ENCODE data around the gene MZT1.
"Not testable (repeated sequence)": the region's sequence is repeated elsewhere in the genome, so short reads cannot be mapped to it uniquely, and the experiment has no call there.

MZT1 gene

GRCh38 chr13:72727417-72728289 is at the start of gene MZT1, which contains the start of gene BORA:
Gene MZT1, minus strand, starts transcription at chr13:72727629. Its CDS starts 27 bp downstream, at chr13:72727602.
Gene BORA, plus strand, starts transcription at chr13:72727923. Its CDS starts 1,018 bp downstream, at chr13:72728941.
- DNase-seq, result peak; percentile 89 to 95 (median 93)

GRCh38 chr13:72774019-72774418 is 46.6 kb upstream of the MZT1 start:
- no peak for DNase-seq

- DNase-seq, result no peak
These were observed 36.0 kb upstream of the MZT1 start for GRCh38 chr13:72763411-72763810.

- DNase-seq, result no peak
These were observed 32.8 kb upstream of the MZT1 start for GRCh38 chr13:72760189-72760588.

GRCh38 chr13:72757792-72758535 is 30.5 kb upstream of the MZT1 start:
- DNase-seq, result no peak

- DNase-seq, result no peak
These were observed 26.7 kb upstream of the MZT1 start for GRCh38 chr13:72754111-72754510.

- DNase-seq, result no peak
These were observed 23.8 kb upstream of the MZT1 start for GRCh38 chr13:72751220-72751619.

- no peak for DNase-seq
These were observed 17.8 kb upstream of the MZT1 start for GRCh38 chr13:72745260-72745659.

- DNase-seq, result no peak
These were observed 12.6 kb upstream of the MZT1 start for GRCh38 chr13:72740015-72740414.

GRCh38 chr13:72737033-72737432 is 9.6 kb upstream of the MZT1 start:
- no peak for DNase-seq

- no peak for DNase-seq
These were observed 819 bp upstream of the MZT1 start for GRCh38 chr13:72728290-72728605.

GRCh38 chr13:72726726-72727416 is 558 bp downstream of the MZT1 start:
- peak in 4 of 6 experiments; percentile 24 to 51 (median 41) for DNase-seq

- DNase-seq, result not testable (repeated sequence)
These were observed 1.2 kb downstream of the MZT1 start for GRCh38 chr13:72726185-72726584.

GRCh38 chr13:72716776-72717175 is 10.7 kb downstream of the MZT1 start:
- DNase-seq, result no peak

- DNase-seq, result no peak
These were observed 26.9 kb downstream of the MZT1 start for GRCh38 chr13:72700509-72700908.

GRCh38 chr13:72698164-72698563 is 29.3 kb downstream of the MZT1 start:
- DNase-seq, result no peak

- DNase-seq, result no peak
These were observed 30.9 kb downstream of the MZT1 start for GRCh38 chr13:72696579-72696978.

- no peak for DNase-seq
These were observed 33.1 kb downstream of the MZT1 start for GRCh38 chr13:72694314-72694713.

GRCh38 chr13:72693832-72694231 is 33.6 kb downstream of the MZT1 start:
- no peak for DNase-seq

- DNase-seq, result no peak
These were observed 34.4 kb downstream of the MZT1 start for GRCh38 chr13:72692884-72693514.

- no peak for DNase-seq
These were observed 38.2 kb downstream of the MZT1 start for GRCh38 chr13:72689181-72689696.

- no peak for DNase-seq
These were observed 40.7 kb downstream of the MZT1 start for GRCh38 chr13:72686766-72687165.

GRCh38 chr13:72680353-72680752 is 47.1 kb downstream of the MZT1 start:
- DNase-seq, result no peak

Measured in stimulated activated naive CD4-positive, alpha-beta T cell (primary cell).